Glomerular endothelial cell (primary cell): ENCODE results near the gene FNDC3A. TPM values are rescaled to one million over a fixed set of nuclear protein-coding genes. Genes with fewer than 3 reads are reported as not detected.
"Not testable (repeated sequence)": the region's sequence is repeated elsewhere in the genome, so short reads cannot be mapped to it uniquely, and the experiment has no call there.

Source experiments
- DNase-seq: peaks from one replicate; pipeline ENCODE4 v3.0.0-alpha.2; 2011; ENCODE audit warnings: low read depth, low spot score; ENCODE audit errors: extremely low read depth
- total RNA-seq: library from RNA; depleted of rRNA; stranded (reverse); fragments of >200 nt; gene quantifications from 2 replicates; pipeline ENCODE4 v1.2.3, GENCODE V29; 2015

The FNDC3A gene
- total RNA-seq, 1 donor from 2014 or later, result 40.5 TPM

GRCh38 chr13:49132479-49133002 lies 156.8 kb downstream of the FNDC3A start:
- DNase-seq, result no peak

GRCh38 chr13:49134305-49134704 lies 158.6 kb downstream of the FNDC3A start:
- no peak for DNase-seq

GRCh38 chr13:49137138-49137643 lies 161.5 kb downstream of the FNDC3A start:
- DNase-seq, result not testable (repeated sequence)

GRCh38 chr13:49140910-49141611 lies 165.3 kb downstream of the FNDC3A start:
- DNase-seq, result no peak

- peak; percentile 60 for DNase-seq
These were observed 171.2 kb downstream of the FNDC3A start for GRCh38 chr13:49146950-49147355.

- no peak for DNase-seq
These were observed 172.7 kb downstream of the FNDC3A start for GRCh38 chr13:49148405-49148804.

- DNase-seq, result not testable (repeated sequence)
These were observed 182.4 kb downstream of the FNDC3A start for GRCh38 chr13:49157955-49158584.

GRCh38 chr13:49163162-49163561 lies 187.4 kb downstream of the FNDC3A start:
- not testable (repeated sequence) for DNase-seq

GRCh38 chr13:49164712-49165111 lies 189.0 kb downstream of the FNDC3A start:
- DNase-seq, result no peak

GRCh38 chr13:49165798-49166752 lies 190.4 kb downstream of the FNDC3A start:
- no peak for DNase-seq

- DNase-seq, result no peak
These were observed 195.6 kb downstream of the FNDC3A start for GRCh38 chr13:49171359-49171758.

- DNase-seq, result no peak
These were observed 208.1 kb downstream of the FNDC3A start for GRCh38 chr13:49183672-49184325.

- no peak for DNase-seq
These were observed 208.9 kb downstream of the FNDC3A start for GRCh38 chr13:49184621-49185020.

- DNase-seq, result no peak
These were observed 209.6 kb downstream of the FNDC3A start for GRCh38 chr13:49185264-49185663.

GRCh38 chr13:49190901-49191300 lies 215.2 kb downstream of the FNDC3A start:
- no peak for DNase-seq

- no peak for DNase-seq
These were observed 230.9 kb downstream of the FNDC3A start for GRCh38 chr13:49206641-49207040.

- DNase-seq, result no peak
These were observed 232.9 kb downstream of the FNDC3A start for GRCh38 chr13:49208619-49209018.

- DNase-seq, result no peak
These were observed 234.4 kb downstream of the FNDC3A start for GRCh38 chr13:49210114-49210513.

- no peak for DNase-seq
These were observed 235.0 kb downstream of the FNDC3A start for GRCh38 chr13:49210669-49211068.

GRCh38 chr13:49213539-49213938 lies 237.8 kb downstream of the FNDC3A start:
- DNase-seq, result no peak
